Mesendoderm (in vitro differentiated cells): Measurements from ENCODE around the gene CCDC201.
"Not testable (repeated sequence)": the region's sequence is repeated elsewhere in the genome, so short reads cannot be mapped to it uniquely, and the experiment has no call there.

Experiments used
- DNase-seq: peaks from one replicate; pipeline ENCODE4 v3.0.0; 2013
- H2AK5ac ChIP-seq: 2 replicates; pipeline ENCODE4 v1.6.1; 2013; ENCODE audit warnings: low read length, inconsistent platforms
- H2BK120ac ChIP-seq: 2 replicates; pipeline ENCODE4 v1.6.1; 2013; ENCODE audit warnings: low read depth, mild to moderate bottlenecking, low read length, moderate library complexity, mixed read lengths
- H2BK15ac ChIP-seq: replicated peaks from 2 replicates; pipeline ENCODE4 v1.6.1; 2013; ENCODE audit warnings: low read depth, mild to moderate bottlenecking, moderate library complexity
- H2BK5ac ChIP-seq: 2 replicates; pipeline ENCODE4 v1.6.1; 2013; ENCODE audit warnings: low read length, inconsistent platforms
- H3K18ac ChIP-seq: 2 replicates; pipeline ENCODE4 v1.6.1; 2013; ENCODE audit warnings: mild to moderate bottlenecking, low read length, mixed read lengths
- H3K23ac ChIP-seq: one replicate; pipeline ENCODE4 v1.6.1; 2013; ENCODE audit warnings: low read length
- H3K27ac ChIP-seq: 2 replicates; pipeline ENCODE4 v1.5.1; 2013; ENCODE audit warnings: low read depth, mild to moderate bottlenecking, inconsistent platforms, low read length, moderate library complexity
- H3K27me3 ChIP-seq: 2 replicates; pipeline ENCODE4 v1.6.1; 2013; ENCODE audit warnings: low read length, control low read depth, mild to moderate bottlenecking, inconsistent platforms; ENCODE audit not compliant: insufficient read depth, poor library complexity
- H3K36me3 ChIP-seq: 2 replicates; pipeline ENCODE4 v1.6.1; 2013; ENCODE audit warnings: low read length, inconsistent platforms; ENCODE audit not compliant: control insufficient read depth, insufficient read depth
- H3K4ac ChIP-seq: one replicate; pipeline ENCODE4 v1.6.1; 2013; ENCODE audit warnings: low read depth, mild to moderate bottlenecking, low read length, moderate library complexity
- H3K4me1 ChIP-seq: 2 replicates; pipeline ENCODE4 v1.6.1; 2013; ENCODE audit warnings: low read depth, low read length, inconsistent platforms; ENCODE audit not compliant: control insufficient read depth
- H3K4me2 ChIP-seq: 2 replicates; pipeline ENCODE4 v1.6.1; 2013; ENCODE audit warnings: low read length
- H3K4me3 ChIP-seq: 2 replicates; pipeline ENCODE4 v1.5.1; 2013; ENCODE audit warnings: mild to moderate bottlenecking, low read length
- H3K56ac ChIP-seq: one replicate; pipeline ENCODE4 v1.6.1; 2013; ENCODE audit warnings: low read length
- H3K79me1 ChIP-seq: 2 replicates; pipeline ENCODE4 v1.6.1; 2013; ENCODE audit warnings: low read length, inconsistent platforms
- H3K79me2 ChIP-seq: 2 replicates; pipeline ENCODE4 v1.6.1; 2013; ENCODE audit warnings: mild to moderate bottlenecking, low read length; ENCODE audit not compliant: control insufficient read depth, insufficient read depth
- H3K9ac ChIP-seq: 2 replicates; pipeline ENCODE4 v1.6.1; 2013; ENCODE audit warnings: low read length, inconsistent platforms
- H4K5ac ChIP-seq: one replicate; pipeline ENCODE4 v1.6.1; 2013; ENCODE audit warnings: low read length
- H4K8ac ChIP-seq: one replicate; pipeline ENCODE4 v1.6.1; 2013; ENCODE audit warnings: low read depth, mild to moderate bottlenecking, control low read depth, low read length, moderate library complexity
- WGBS: extraction: QIAGEN DNeasy Blood & Tissue Kit; methylation state at CpG from one replicate; pipeline ENCODE4 v1.1.7; 2013; ENCODE audit warnings: low lambda C conversion rate, missing lambda C conversion rate; ENCODE audit not compliant: insufficient coverage; ENCODE audit errors: extremely low coverage; 5-methylcytosine and 5-hydroxymethylcytosine counted together

The CCDC201 gene

GRCh38 chr7:45867471-45867870, 5.4 kb downstream of the CCDC201 start:
- H3K79me2 ChIP-seq, result no peaks in the 10 kb centered on the region
- no peak overlapping the region for H2BK120ac ChIP-seq
- H3K4me3 ChIP-seq, result no peak overlapping the region
- H3K79me1 ChIP-seq, result no peaks in the 10 kb centered on the region
- no peak overlapping the region for H3K23ac ChIP-seq
- H4K8ac ChIP-seq, result no peak overlapping the region
- H3K4me1 ChIP-seq, result no peaks in the 10 kb centered on the region
- H3K27ac ChIP-seq, result no peak overlapping the region
- no peak for DNase-seq
- H3K18ac ChIP-seq, result no peak overlapping the region
- no peak overlapping the region for H2BK5ac ChIP-seq
- no peaks in the 10 kb centered on the region for H3K36me3 ChIP-seq
- no peak overlapping the region for H3K4me2 ChIP-seq
- no peak overlapping the region for H2BK15ac ChIP-seq
- H3K27me3 ChIP-seq, result no peaks in the 10 kb centered on the region
- H3K4ac ChIP-seq, result no peak overlapping the region
- no peak overlapping the region for H4K5ac ChIP-seq
- H2AK5ac ChIP-seq, result no peak overlapping the region
- H3K9ac ChIP-seq, result no peak overlapping the region
- WGBS, result no CpG with 5 or more reads among the region's 2 CpGs
- H3K56ac ChIP-seq, result no peak overlapping the region

GRCh38 chr7:45865594-45866410, 7.1 kb downstream of the CCDC201 start:
- Histone ChIP-seq H4K8ac (no peak overlapping the region), H3K27ac (no peak overlapping the region), H3K4me3 (no peak overlapping the region), H3K18ac (no peak overlapping the region), H3K56ac (no peak overlapping the region), H3K23ac (no peak overlapping the region), H3K27me3 (no peaks in the 10 kb centered on the region), H2BK120ac (no peak overlapping the region), H3K4me2 (no peak overlapping the region), H3K36me3 (no peaks in the 10 kb centered on the region), H3K4me1 (no peaks in the 10 kb centered on the region), H2AK5ac (no peak overlapping the region), H2BK15ac (no peak overlapping the region), H4K5ac (no peak overlapping the region), H2BK5ac (no peak overlapping the region), H3K79me1 (no peaks in the 10 kb centered on the region), H3K79me2 (no peaks in the 10 kb centered on the region), H3K9ac (no peak overlapping the region), H3K4ac (no peak overlapping the region)
- no peak for DNase-seq
- WGBS, result no CpG with 5 or more reads among the region's 13 CpGs

- no peak overlapping the region for H4K5ac ChIP-seq
- no peak overlapping the region for H2BK15ac ChIP-seq
Observed at GRCh38 chr7:45863715-45864114, 9.2 kb downstream of the CCDC201 start.

DNA sequence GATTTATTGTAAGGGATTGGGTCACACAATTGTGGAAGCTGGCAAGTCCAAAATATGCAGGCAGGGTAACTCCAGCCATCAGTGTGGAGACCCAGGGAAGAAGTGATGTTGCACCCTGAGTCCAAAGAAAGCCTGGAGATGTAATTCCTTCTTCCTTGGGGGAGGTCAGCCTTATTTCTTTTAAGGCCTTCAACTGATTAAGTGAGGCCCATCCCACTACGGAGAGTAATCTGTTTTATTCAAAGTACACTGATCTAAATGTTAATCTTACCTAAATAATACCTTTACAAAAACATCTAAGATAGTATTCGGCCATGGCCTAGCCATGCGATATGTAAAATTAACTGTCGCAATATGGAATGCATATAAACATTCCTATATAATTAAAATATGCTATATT, 16.0 kb downstream of the CCDC201 start:
- not testable (repeated sequence) for H2AK5ac ChIP-seq, H3K36me3 ChIP-seq, H3K27me3 ChIP-seq, H3K4me1 ChIP-seq, H3K27ac ChIP-seq, H3K4me2 ChIP-seq, H3K4me3 ChIP-seq, H2BK120ac ChIP-seq, H2BK15ac ChIP-seq, H4K8ac ChIP-seq, H3K79me1 ChIP-seq, H3K23ac ChIP-seq, DNase-seq, H3K9ac ChIP-seq, H3K4ac ChIP-seq, H3K79me2 ChIP-seq, H3K18ac ChIP-seq, H2BK5ac ChIP-seq, H4K5ac ChIP-seq, H3K56ac ChIP-seq
- no CpG with 5 or more reads among the region's 4 CpGs for WGBS

More at GRCh38 chr7:45863715-45864114, 9.2 kb downstream of the CCDC201 start:
- H3K27me3 ChIP-seq, result no peaks in the 10 kb centered on the region
- H3K27ac ChIP-seq, result no peak overlapping the region
- H3K18ac ChIP-seq, result no peak overlapping the region
- H3K56ac ChIP-seq, result no peak overlapping the region
- H3K79me2 ChIP-seq, result no peaks in the 10 kb centered on the region
- H3K4me1 ChIP-seq, result no peaks in the 10 kb centered on the region
- no peak overlapping the region for H4K8ac ChIP-seq
- H3K36me3 ChIP-seq, result no peaks in the 10 kb centered on the region
- H3K4me2 ChIP-seq, result no peak overlapping the region
- no peak overlapping the region for H2AK5ac ChIP-seq
- no peak overlapping the region for H2BK5ac ChIP-seq
- H3K9ac ChIP-seq, result no peak overlapping the region
- no peak overlapping the region for H3K23ac ChIP-seq
- no CpG with 5 or more reads among the region's 9 CpGs for WGBS
- no peaks in the 10 kb centered on the region for H3K79me1 ChIP-seq
- peak; percentile 58 for DNase-seq
- H2BK120ac ChIP-seq, result no peak overlapping the region
- no peak overlapping the region for H3K4ac ChIP-seq
- no peak overlapping the region for H3K4me3 ChIP-seq

DNA sequence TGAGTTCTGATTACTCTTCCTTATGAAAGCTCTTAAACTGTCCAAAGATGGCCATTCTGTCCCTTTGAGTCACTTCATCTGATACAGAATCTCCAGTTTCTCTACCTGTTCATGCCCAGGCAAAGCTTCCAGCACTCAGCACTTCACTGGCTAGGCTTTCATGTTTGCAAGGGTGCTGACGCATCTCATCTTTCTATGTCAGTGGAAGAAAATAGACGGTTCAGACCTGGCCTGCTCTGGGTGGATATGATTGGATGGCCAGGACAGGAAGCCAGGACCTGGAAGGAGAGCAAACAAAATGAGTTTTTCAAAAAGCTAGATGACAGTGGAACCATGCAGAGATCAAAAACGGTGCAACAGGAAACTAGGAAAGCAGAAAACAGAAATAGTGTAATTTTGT, 17.2 kb downstream of the CCDC201 start:
- not testable (repeated sequence) for H3K27ac ChIP-seq, H3K4ac ChIP-seq, H3K18ac ChIP-seq, H3K4me3 ChIP-seq, H2BK15ac ChIP-seq, H4K8ac ChIP-seq, H3K9ac ChIP-seq, H3K23ac ChIP-seq, H3K27me3 ChIP-seq, H2BK120ac ChIP-seq, H4K5ac ChIP-seq, H3K56ac ChIP-seq, H3K36me3 ChIP-seq, DNase-seq, H3K4me1 ChIP-seq, H3K79me1 ChIP-seq, H3K79me2 ChIP-seq, H3K4me2 ChIP-seq, H2AK5ac ChIP-seq, H2BK5ac ChIP-seq
- no CpG with 5 or more reads among the region's 3 CpGs for WGBS

DNA sequence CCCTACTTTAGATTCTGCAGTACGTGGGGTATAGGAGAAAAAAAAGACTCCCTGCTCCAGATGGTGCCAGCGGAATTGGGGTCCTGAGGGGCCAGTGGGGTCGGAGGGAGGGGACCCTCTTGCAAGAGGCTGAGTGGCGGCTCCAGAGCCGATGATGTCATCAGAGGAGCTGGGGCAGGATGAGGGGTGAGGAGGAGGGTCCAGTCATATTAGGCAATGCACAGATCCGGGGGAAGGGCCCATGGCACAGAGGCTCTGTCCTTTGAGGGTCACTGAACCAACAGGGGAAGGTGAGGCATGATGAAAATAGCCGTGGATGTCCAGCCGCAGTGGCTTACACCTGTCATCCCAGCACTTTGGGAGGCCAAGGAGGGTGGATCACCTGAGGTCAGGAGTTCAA, 19.4 kb downstream of the CCDC201 start:
- not testable (repeated sequence) for H2BK15ac ChIP-seq, H3K56ac ChIP-seq, H3K18ac ChIP-seq, H3K4ac ChIP-seq, H2BK5ac ChIP-seq, H3K27ac ChIP-seq, H3K9ac ChIP-seq, DNase-seq, H4K5ac ChIP-seq, H3K27me3 ChIP-seq, H3K79me1 ChIP-seq, H3K36me3 ChIP-seq, H3K4me2 ChIP-seq, H2AK5ac ChIP-seq, H4K8ac ChIP-seq, H3K79me2 ChIP-seq, H3K4me3 ChIP-seq, H2BK120ac ChIP-seq, H3K4me1 ChIP-seq, H3K23ac ChIP-seq
- no CpG with 5 or more reads among the region's 8 CpGs for WGBS
